Liver (tissue), 3 donors: ENCODE measurements around the gene SLC6A11.

Experiments
- TAF1 ChIP-seq: conservative IDR thresholded peaks from 2 replicates; pipeline ENCODE4 v1.6.1; 2016; ENCODE audit warnings: antibody characterized with exemption, mild to moderate bottlenecking
- YY1 ChIP-seq: IDR thresholded peaks from 2 replicates; pipeline ENCODE4 v1.6.1; 2016; ENCODE audit warnings: antibody characterized with exemption, mild to moderate bottlenecking
- TF ChIP-seq, protein P1 (sequence below): fragments of 150-350 bp; IDR thresholded peaks from 2 replicates; pipeline ENCODE4 v1.5.1; 2017; ENCODE audit warnings: improper control_type of control experiment, low read depth, low read length; ENCODE audit not compliant: missing input control
- TF ChIP-seq, protein P2 (sequence below): IDR thresholded peaks from 2 replicates; pipeline ENCODE4 v1.6.1; 2016; ENCODE audit warnings: antibody characterized with exemption
- donor health status: healthy.
- donor health status: healthy.

DNA sequence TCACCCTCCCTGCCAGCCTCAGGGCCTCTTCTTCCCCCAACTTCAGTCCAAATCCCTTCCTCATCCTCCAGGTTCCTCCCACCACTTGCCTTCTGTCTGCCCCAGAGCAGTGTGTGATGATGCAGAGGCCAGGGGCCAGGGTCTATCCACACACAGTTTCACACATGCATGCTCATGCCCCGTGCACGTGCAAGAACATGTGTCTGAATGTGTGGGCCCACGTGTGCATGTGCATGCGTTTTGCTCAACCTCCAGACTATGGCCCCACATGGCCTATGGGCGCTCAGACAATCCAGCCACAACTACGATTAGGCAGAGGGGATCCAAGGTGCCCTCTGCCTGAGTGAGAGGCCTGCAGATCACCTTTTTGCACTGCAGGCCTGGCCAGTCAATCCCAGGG lies 144.2 kb downstream of the SLC6A11 start:
- TF ChIP-seq, protein P1, sequence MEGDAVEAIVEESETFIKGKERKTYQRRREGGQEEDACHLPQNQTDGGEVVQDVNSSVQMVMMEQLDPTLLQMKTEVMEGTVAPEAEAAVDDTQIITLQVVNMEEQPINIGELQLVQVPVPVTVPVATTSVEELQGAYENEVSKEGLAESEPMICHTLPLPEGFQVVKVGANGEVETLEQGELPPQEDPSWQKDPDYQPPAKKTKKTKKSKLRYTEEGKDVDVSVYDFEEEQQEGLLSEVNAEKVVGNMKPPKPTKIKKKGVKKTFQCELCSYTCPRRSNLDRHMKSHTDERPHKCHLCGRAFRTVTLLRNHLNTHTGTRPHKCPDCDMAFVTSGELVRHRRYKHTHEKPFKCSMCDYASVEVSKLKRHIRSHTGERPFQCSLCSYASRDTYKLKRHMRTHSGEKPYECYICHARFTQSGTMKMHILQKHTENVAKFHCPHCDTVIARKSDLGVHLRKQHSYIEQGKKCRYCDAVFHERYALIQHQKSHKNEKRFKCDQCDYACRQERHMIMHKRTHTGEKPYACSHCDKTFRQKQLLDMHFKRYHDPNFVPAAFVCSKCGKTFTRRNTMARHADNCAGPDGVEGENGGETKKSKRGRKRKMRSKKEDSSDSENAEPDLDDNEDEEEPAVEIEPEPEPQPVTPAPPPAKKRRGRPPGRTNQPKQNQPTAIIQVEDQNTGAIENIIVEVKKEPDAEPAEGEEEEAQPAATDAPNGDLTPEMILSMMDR: no peak
- TF ChIP-seq YY1 (no peak), TAF1 (no peak)
- TF ChIP-seq, protein P2, sequence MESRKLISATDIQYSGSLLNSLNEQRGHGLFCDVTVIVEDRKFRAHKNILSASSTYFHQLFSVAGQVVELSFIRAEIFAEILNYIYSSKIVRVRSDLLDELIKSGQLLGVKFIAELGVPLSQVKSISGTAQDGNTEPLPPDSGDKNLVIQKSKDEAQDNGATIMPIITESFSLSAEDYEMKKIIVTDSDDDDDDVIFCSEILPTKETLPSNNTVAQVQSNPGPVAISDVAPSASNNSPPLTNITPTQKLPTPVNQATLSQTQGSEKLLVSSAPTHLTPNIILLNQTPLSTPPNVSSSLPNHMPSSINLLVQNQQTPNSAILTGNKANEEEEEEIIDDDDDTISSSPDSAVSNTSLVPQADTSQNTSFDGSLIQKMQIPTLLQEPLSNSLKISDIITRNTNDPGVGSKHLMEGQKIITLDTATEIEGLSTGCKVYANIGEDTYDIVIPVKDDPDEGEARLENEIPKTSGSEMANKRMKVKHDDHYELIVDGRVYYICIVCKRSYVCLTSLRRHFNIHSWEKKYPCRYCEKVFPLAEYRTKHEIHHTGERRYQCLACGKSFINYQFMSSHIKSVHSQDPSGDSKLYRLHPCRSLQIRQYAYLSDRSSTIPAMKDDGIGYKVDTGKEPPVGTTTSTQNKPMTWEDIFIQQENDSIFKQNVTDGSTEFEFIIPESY: no peak
